Mesenchymal stem cell (in vitro differentiated cells and primary cell): ENCODE results near the gene TMOD2.
A peak's percentile ranks its signal among the peaks of the same experiment; 100 is the strongest.

Experiments
- DNase-seq: peaks from one replicate; pipeline ENCODE4 v3.0.0-alpha.2; 2013
- H2AFZ ChIP-seq: one replicate; pipeline ENCODE4 v1.6.1; 2013; ENCODE audit warnings: low read depth, mild to moderate bottlenecking, control low read depth, inconsistent platforms, low read length, moderate library complexity
- H2AK5ac ChIP-seq: 2 replicates; pipeline ENCODE4 v1.6.1; 2013; ENCODE audit warnings: low read length, moderate library complexity, mild to moderate bottlenecking, inconsistent platforms; ENCODE audit not compliant: severe bottlenecking
- H2BK120ac ChIP-seq: one replicate; pipeline ENCODE4 v1.6.1; 2013; ENCODE audit warnings: low read depth, mild to moderate bottlenecking, inconsistent platforms, low read length, moderate library complexity
- H2BK12ac ChIP-seq, 2 experiments: one replicate each; pipeline ENCODE4 v1.6.1; 2013; ENCODE audit warnings: inconsistent platforms in 2 of 2, low read length in 2 of 2, mild to moderate bottlenecking in 2 of 2, moderate library complexity in 2 of 2, control low read depth in 1 of 2
- H2BK15ac ChIP-seq: one replicate; pipeline ENCODE4 v1.6.1; 2013; ENCODE audit warnings: mild to moderate bottlenecking, low read depth, inconsistent platforms; ENCODE audit not compliant: poor library complexity, severe bottlenecking
- H2BK5ac ChIP-seq: 2 replicates; pipeline ENCODE4 v1.6.1; 2013; ENCODE audit warnings: low read depth, mild to moderate bottlenecking, low read length, control low read depth, inconsistent platforms; ENCODE audit not compliant: poor library complexity, severe bottlenecking
- H3K14ac ChIP-seq, 2 experiments: one replicate each; pipeline ENCODE4 v1.6.1; 2013; ENCODE audit warnings: inconsistent platforms in 2 of 2, low read length in 2 of 2, control low read depth in 1 of 2, mild to moderate bottlenecking in 1 of 2, moderate library complexity in 1 of 2
- H3K18ac ChIP-seq, 2 experiments: one replicate each; pipeline ENCODE4 v1.6.1; 2013; ENCODE audit warnings: inconsistent platforms in 2 of 2, low read length in 2 of 2, control low read depth in 1 of 2, low read depth in 1 of 2, mild to moderate bottlenecking in 1 of 2
- H3K23ac ChIP-seq, 2 experiments: one replicate each; pipeline ENCODE4 v1.6.1; 2013; ENCODE audit warnings: inconsistent platforms in 2 of 2, low read length in 2 of 2, mild to moderate bottlenecking in 2 of 2, moderate library complexity in 2 of 2, control low read depth in 1 of 2
- H3K27ac ChIP-seq: 2 replicates; pipeline ENCODE4 v1.5.1; 2013; ENCODE audit warnings: mild to moderate bottlenecking, moderate library complexity, low read length, control low read depth, inconsistent platforms; ENCODE audit not compliant: poor library complexity, severe bottlenecking
- H3K27me3 ChIP-seq, 2 experiments: 2 replicates each; pipeline versions ENCODE4 v1.6.1 to v1.7.0; 2013; ENCODE audit warnings: low read length in 2 of 2, mild to moderate bottlenecking in 2 of 2, moderate library complexity in 2 of 2, control low read depth in 1 of 2, inconsistent platforms in 1 of 2; ENCODE audit not compliant: control insufficient read depth in 1 of 2, insufficient read depth in 1 of 2
- H3K36me3 ChIP-seq, 2 experiments: 2 replicates each; pipeline versions ENCODE4 v1.6.1 to v1.7.0; 2013; ENCODE audit warnings: low read length in 2 of 2, control low read depth in 1 of 2, inconsistent platforms in 1 of 2, low read depth in 1 of 2, mild to moderate bottlenecking in 1 of 2; ENCODE audit not compliant: insufficient read depth in 2 of 2, control insufficient read depth in 1 of 2
- H3K4ac ChIP-seq, 2 experiments: one replicate each; pipeline ENCODE4 v1.6.1; 2013; ENCODE audit warnings: inconsistent platforms in 2 of 2, low read length in 2 of 2, mild to moderate bottlenecking in 2 of 2, moderate library complexity in 2 of 2, control low read depth in 1 of 2, low read depth in 1 of 2
- H3K4me1 ChIP-seq: 2 replicates; pipeline ENCODE4 v1.6.1; 2013; ENCODE audit warnings: low read depth, low read length, control low read depth; ENCODE audit not compliant: control insufficient read depth, insufficient read depth
- H3K4me2 ChIP-seq: 2 replicates; pipeline ENCODE4 v1.6.1; 2013; ENCODE audit warnings: low read length, mild to moderate bottlenecking, inconsistent platforms; ENCODE audit not compliant: poor library complexity, severe bottlenecking
- H3K4me3 ChIP-seq, 2 experiments: 2 replicates each; pipeline versions ENCODE4 v1.5.1 to v1.7.0; 2013; ENCODE audit warnings: low read length in 2 of 2, mild to moderate bottlenecking in 2 of 2, control low read depth in 1 of 2, low read depth in 1 of 2; ENCODE audit not compliant: insufficient read depth in 1 of 2
- H3K79me1 ChIP-seq: replicated peaks from 2 replicates; pipeline ENCODE4 v1.6.1; 2013; ENCODE audit warnings: mild to moderate bottlenecking, control low read depth, low read length, inconsistent platforms; ENCODE audit not compliant: poor library complexity, severe bottlenecking
- H3K9ac ChIP-seq: 2 replicates; pipeline ENCODE4 v1.7.0; 2013; ENCODE audit warnings: mild to moderate bottlenecking, low read length, moderate library complexity
- H3K9me3 ChIP-seq: 2 replicates; pipeline ENCODE4 v1.7.0; 2013; ENCODE audit warnings: mild to moderate bottlenecking, low read length; ENCODE audit not compliant: control insufficient read depth
- H4K8ac ChIP-seq: one replicate; pipeline ENCODE4 v1.6.1; 2013; ENCODE audit warnings: inconsistent platforms, mild to moderate bottlenecking, low read length, moderate library complexity
- H4K91ac ChIP-seq: one replicate; pipeline ENCODE4 v1.6.1; 2013; ENCODE audit warnings: mild to moderate bottlenecking, low read length, inconsistent platforms
- WGBS: methylation state at CpG from one replicate; pipeline ENCODE4 v1.1.7; 2013; ENCODE audit warnings: mixed read lengths; 5-methylcytosine and 5-hydroxymethylcytosine counted together

The TMOD2 gene

DNA sequence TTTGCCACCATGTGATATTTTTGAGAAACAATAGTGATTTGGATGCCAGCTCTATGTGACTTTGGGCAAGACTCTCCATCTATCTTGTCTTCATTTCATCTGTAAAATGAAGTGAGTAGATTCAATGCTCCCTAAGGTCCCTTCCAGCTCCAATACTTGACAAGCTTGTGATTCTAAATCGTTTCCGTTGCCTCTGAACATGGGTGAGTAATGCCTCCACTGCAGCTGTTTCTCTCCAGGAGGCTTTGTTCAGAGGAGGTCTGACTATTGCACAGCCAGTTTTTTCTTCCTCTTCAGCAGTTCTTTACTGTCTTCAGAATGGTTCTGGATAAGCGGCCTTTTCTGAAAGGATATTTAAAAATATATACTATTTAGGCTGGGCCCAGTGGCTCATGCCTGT, 63.2 kb downstream of the TMOD2 start:
- peak overlapping the region; percentile 36 for H3K27ac ChIP-seq
- H3K27me3 ChIP-seq = no peaks in the 10 kb centered on the region
- H3K23ac ChIP-seq = no peak overlapping the region
- H3K9ac ChIP-seq = no peak overlapping the region
- no peak overlapping the region for H2AK5ac ChIP-seq
- H2BK5ac ChIP-seq = no peak overlapping the region
- no peak overlapping the region for H4K8ac ChIP-seq
- no peak overlapping the region for H3K14ac ChIP-seq
- H3K4ac ChIP-seq = no peak overlapping the region
- H2BK120ac ChIP-seq = no peak overlapping the region
- no peaks in the 10 kb centered on the region for H3K9me3 ChIP-seq
- 81% methylated on average over 2 of the region's 3 CpGs for WGBS
- no peak overlapping the region for H2AFZ ChIP-seq
- no peaks in the 10 kb centered on the region for H3K4me1 ChIP-seq
- DNase-seq = no peak
- no peak overlapping the region for H3K18ac ChIP-seq
- peaks cover 0 to 19% of the 10 kb centered on the region in 2 experiments for H3K36me3 ChIP-seq
- no peak overlapping the region for H3K4me2 ChIP-seq
- no peaks in the 10 kb centered on the region for H3K79me1 ChIP-seq
- H3K4me3 ChIP-seq = no peak overlapping the region
- H4K91ac ChIP-seq = no peak overlapping the region
- no peak overlapping the region for H2BK15ac ChIP-seq
- H2BK12ac ChIP-seq = no peak overlapping the region

DNA sequence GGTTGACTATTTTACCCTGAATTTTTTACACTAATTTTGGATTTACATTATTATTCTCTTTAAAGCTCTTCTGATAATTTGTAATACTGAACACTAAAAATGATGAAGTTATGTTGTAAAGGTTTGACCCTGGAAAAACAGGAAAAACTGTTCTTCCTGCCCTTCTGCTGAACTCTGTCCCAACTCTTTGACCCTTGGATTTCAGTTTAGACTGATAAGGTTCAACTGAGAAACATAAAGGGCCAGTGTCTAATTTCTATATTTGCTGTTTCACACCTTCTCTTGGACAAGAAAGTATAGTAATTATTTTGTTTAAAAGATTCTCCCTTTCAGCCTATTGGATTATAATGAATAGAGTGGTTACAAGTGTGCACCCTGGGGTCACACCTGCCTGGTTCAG, 65.2 kb downstream of the TMOD2 start:
- Histone ChIP-seq H3K9ac (no peak overlapping the region), H3K27me3 (no peaks in the 10 kb centered on the region), H3K79me1 (no peaks in the 10 kb centered on the region), H2AK5ac (no peak overlapping the region), H3K18ac (no peak overlapping the region), H4K91ac (no peak overlapping the region), H2BK120ac (no peak overlapping the region), H3K14ac (no peak overlapping the region), H3K9me3 (peaks cover 17% of the 10 kb centered on the region), H3K4me2 (no peak overlapping the region), H3K23ac (no peak overlapping the region), H2BK5ac (no peak overlapping the region), H3K4me1 (no peaks in the 10 kb centered on the region), H3K4ac (no peak overlapping the region), H3K36me3 (peaks cover 0 to 6% of the 10 kb centered on the region in 2 experiments), H3K27ac (no peak overlapping the region), H2AFZ (no peak overlapping the region), H4K8ac (no peak overlapping the region), H3K4me3 (no peak overlapping the region), H2BK12ac (no peak overlapping the region), H2BK15ac (no peak overlapping the region)
- no peak for DNase-seq

DNA sequence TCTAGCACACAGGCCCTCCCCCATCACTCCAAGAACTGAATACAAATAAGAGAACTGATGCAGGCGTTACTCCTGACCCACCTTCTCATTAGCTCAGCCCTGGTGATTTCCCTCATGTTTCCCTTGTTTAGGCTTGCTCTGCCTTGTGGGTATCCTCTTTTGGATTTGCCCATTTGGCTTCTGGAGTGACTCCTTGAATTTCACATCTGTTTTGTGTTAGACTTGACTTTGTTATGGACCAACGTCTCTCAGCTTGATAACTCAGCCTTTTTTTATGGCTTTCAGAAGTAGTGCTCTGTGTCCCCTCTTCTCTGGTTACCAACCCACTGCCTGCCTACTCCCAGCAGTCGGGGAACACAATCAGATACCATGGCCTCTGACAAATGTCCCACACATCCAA, 66.8 kb downstream of the TMOD2 start:
- no peak overlapping the region for H2BK12ac ChIP-seq
- no peak overlapping the region for H3K4me2 ChIP-seq
- no peak overlapping the region for H3K9ac ChIP-seq
- H3K36me3 ChIP-seq = peaks cover 0 to 6% of the 10 kb centered on the region in 2 experiments
- H2BK120ac ChIP-seq = no peak overlapping the region
- no peak overlapping the region for H2BK15ac ChIP-seq
- H2AFZ ChIP-seq = no peak overlapping the region
- H2AK5ac ChIP-seq = no peak overlapping the region
- H2BK5ac ChIP-seq = no peak overlapping the region
- H3K4me1 ChIP-seq = no peaks in the 10 kb centered on the region
- H3K27me3 ChIP-seq = no peaks in the 10 kb centered on the region
- H3K14ac ChIP-seq = no peak overlapping the region
- H3K4ac ChIP-seq = no peak overlapping the region
- peaks cover 17% of the 10 kb centered on the region for H3K9me3 ChIP-seq
- WGBS = 47% methylated on average over 3 of the region's 3 CpGs
- H3K18ac ChIP-seq = no peak overlapping the region
- no peak overlapping the region for H4K8ac ChIP-seq
- no peaks in the 10 kb centered on the region for H3K79me1 ChIP-seq
- H3K27ac ChIP-seq = no peak overlapping the region
- no peak overlapping the region for H4K91ac ChIP-seq
- no peak overlapping the region for H3K4me3 ChIP-seq
- no peak overlapping the region for H3K23ac ChIP-seq
- no peak for DNase-seq

DNA sequence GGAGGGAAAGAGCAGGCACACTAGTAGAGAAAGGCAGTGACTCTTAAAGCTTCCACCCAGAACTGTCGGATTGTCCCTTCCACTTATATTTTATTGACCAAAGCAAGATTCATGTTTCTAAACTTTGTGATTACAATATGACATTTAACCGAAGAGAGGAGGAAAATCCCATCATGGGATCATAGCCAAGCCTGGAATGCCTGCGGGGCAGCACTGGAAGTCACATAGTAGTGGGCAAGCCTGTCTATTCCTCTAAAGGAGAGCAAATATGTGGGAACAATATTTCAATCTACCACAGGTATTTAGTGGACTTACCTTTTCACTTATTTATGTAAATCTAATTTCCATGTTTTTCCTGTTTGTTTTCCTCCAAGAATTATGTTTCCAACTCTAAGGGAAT, 74.3 kb downstream of the TMOD2 start:
- H2BK15ac ChIP-seq = no peak overlapping the region
- H3K9ac ChIP-seq = no peak overlapping the region
- H3K4me1 ChIP-seq = peaks cover 2% of the 10 kb centered on the region
- no peak overlapping the region for H4K8ac ChIP-seq
- H3K23ac ChIP-seq = no peak overlapping the region
- no peak overlapping the region for H3K27ac ChIP-seq
- 93% methylated on average over 3 of the region's 3 CpGs for WGBS
- no peak overlapping the region for H3K14ac ChIP-seq
- no peak overlapping the region for H2BK120ac ChIP-seq
- no peak overlapping the region for H3K4ac ChIP-seq
- H3K4me3 ChIP-seq = no peak overlapping the region
- H3K18ac ChIP-seq = no peak overlapping the region
- no peak overlapping the region for H4K91ac ChIP-seq
- no peak overlapping the region for H2AK5ac ChIP-seq
- no peak overlapping the region for H2BK12ac ChIP-seq
- no peak overlapping the region for H3K4me2 ChIP-seq
- no peak overlapping the region for H2BK5ac ChIP-seq
- H2AFZ ChIP-seq = no peak overlapping the region
- H3K9me3 ChIP-seq = peaks cover 8% of the 10 kb centered on the region
- no peaks in the 10 kb centered on the region for H3K27me3 ChIP-seq
- DNase-seq = no peak
- H3K79me1 ChIP-seq = no peaks in the 10 kb centered on the region
- H3K36me3 ChIP-seq = no peaks in the 10 kb centered on the region
